B cell (primary cell): ENCODE results near the gene ADM2. TPM values are rescaled to one million over a fixed set of nuclear protein-coding genes. Genes with fewer than 3 reads are reported as not detected.
"Not testable (repeated sequence)": the region's sequence is repeated elsewhere in the genome, so short reads cannot be mapped to it uniquely, and the experiment has no call there.

Experiments
- ATAC-seq: fragments of 200-7000 bp; cut with Tn5 transposase; one replicate; pipeline ENCODE4 v1.10.0; 2021; ENCODE audit warnings: low read depth, mild to moderate bottlenecking, moderate number of reproducible peaks, moderate library complexity
- CTCF ChIA-PET: fragments of 350-600 bp; sonication (Branson Sonifier 250); formaldehyde crosslinking; loops from one replicate; lab custom pipeline; 2021; ENCODE audit warnings: antibody characterized with exemption, inconsistent platforms; lab: Charles Lee
- POLR2A ChIA-PET: fragments of 350-600 bp; sonication (Branson Sonifier 250); formaldehyde crosslinking; loops from one replicate; lab custom pipeline; 2021; ENCODE audit warnings: antibody characterized with exemption; lab: Charles Lee
- DNase-seq: peaks from one replicate; pipeline ENCODE4 v3.0.0; 2013
- H2AFZ ChIP-seq: 2 replicates; pipeline ENCODE4 v1.6.1; 2012; ENCODE audit warnings: mild to moderate bottlenecking, low read depth, low read length; ENCODE audit not compliant: insufficient read depth, poor library complexity, severe bottlenecking
- H3K27ac ChIP-seq, 2 donors: 1 replicate in 1 of 2; 2 replicates in 1 of 2; pipeline ENCODE4 v1.5.1; 2012 to 2013; ENCODE audit warnings: low read length in 2 of 2, mild to moderate bottlenecking in 2 of 2, moderate library complexity in 1 of 2
- H3K27me3 ChIP-seq, 4 experiments: fragments of 200-600 bp in 1 of 4; sonication (generic) in 1 of 4; replicated peaks in 1 of 4; 1 replicate in 2 of 4; 2 replicates in 2 of 4; pipeline versions ENCODE4 v1.6.1 to v1.7.0; 2013 to 2016; ENCODE audit warnings: low read length in 3 of 4, mild to moderate bottlenecking in 2 of 4, mixed read lengths in 1 of 4, moderate library complexity in 1 of 4; ENCODE audit not compliant: insufficient read depth in 4 of 4, control insufficient read depth in 3 of 4; ENCODE audit errors: control extremely low read depth in 1 of 4
- H3K36me3 ChIP-seq, 2 experiments: replicated peaks in 1 of 2; 1 replicate in 1 of 2; 2 replicates in 1 of 2; pipeline versions ENCODE4 v1.6.1 to v1.7.1; 2013; ENCODE audit warnings: low read length in 1 of 2; ENCODE audit not compliant: insufficient read depth in 2 of 2, control insufficient read depth in 1 of 2; ENCODE audit errors: control extremely low read depth in 1 of 2, extremely low read depth in 1 of 2
- H3K4me1 ChIP-seq, 2 donors: fragments of 200-600 bp in 1 of 2; sonication (generic) in 1 of 2; 1 replicate in 1 of 2; 2 replicates in 1 of 2; pipeline versions ENCODE4 v1.5.1 to v1.6.1; 2013 to 2017; ENCODE audit warnings: low read length in 2 of 2; ENCODE audit not compliant: control insufficient read depth in 2 of 2, insufficient read depth in 2 of 2
- H3K4me2 ChIP-seq: replicated peaks from 2 replicates; pipeline ENCODE3; 2012; ENCODE audit warnings: mild to moderate bottlenecking, low read depth, low read length; ENCODE audit not compliant: poor library complexity, severe bottlenecking
- H3K4me3 ChIP-seq, 5 experiments: fragments of 200-600 bp in 1 of 5; sonication (generic) in 1 of 5; 1 replicate in 3 of 5; 2 replicates in 2 of 5; pipeline versions ENCODE4 v1.5.1 to v1.7.0; 2011 to 2016; ENCODE audit warnings: low read length in 4 of 5, mild to moderate bottlenecking in 4 of 5, low read depth in 2 of 5, control low read depth in 1 of 5, moderate library complexity in 1 of 5; ENCODE audit not compliant: insufficient read depth in 1 of 5; ENCODE audit errors: control extremely low read depth in 1 of 5, extremely low read depth in 1 of 5
- H3K79me2 ChIP-seq: fragments of 200-600 bp; sonication (generic); one replicate; pipeline ENCODE4 v1.6.0; 2016; ENCODE audit warnings: low read length; ENCODE audit not compliant: control insufficient read depth, insufficient read depth
- H3K9ac ChIP-seq: fragments of 200-600 bp; sonication (generic); 2 replicates; pipeline ENCODE4 v1.6.1; 2017; ENCODE audit warnings: mild to moderate bottlenecking, low read length, moderate library complexity
- H3K9me3 ChIP-seq, 3 donors: one replicate each; pipeline versions ENCODE4 v1.6.1 to v1.7.1; 2013; ENCODE audit warnings: low read length in 2 of 3; ENCODE audit not compliant: control insufficient read depth in 2 of 3, insufficient read depth in 1 of 3; ENCODE audit errors: control extremely low read depth in 1 of 3
- H4K20me1 ChIP-seq: 2 replicates; pipeline ENCODE4 v1.6.0; 2012; ENCODE audit warnings: mild to moderate bottlenecking, low read length; ENCODE audit not compliant: insufficient read depth, control insufficient read depth, poor library complexity, severe bottlenecking
- H3K27ac Mint-ChIP-seq: one replicate; pipeline ENCODE4 v1.8.0; 2021; ENCODE audit warnings: mixed read lengths
- H3K27me3 Mint-ChIP-seq: one replicate; pipeline ENCODE4 v1.8.0; 2021; ENCODE audit warnings: mixed read lengths
- H3K4me1 Mint-ChIP-seq: one replicate; pipeline ENCODE4 v1.8.0; 2021; ENCODE audit warnings: mixed read lengths
- H3K4me3 Mint-ChIP-seq: one replicate; pipeline ENCODE4 v1.8.0; 2021; ENCODE audit warnings: mixed read lengths
- H3K9me3 Mint-ChIP-seq: one replicate; pipeline ENCODE4 v1.8.0; 2022; ENCODE audit warnings: mixed read lengths; ENCODE audit not compliant: insufficient read depth
- EZH2 ChIP-seq: IDR thresholded peaks from 2 replicates; pipeline ENCODE4 v1.6.1; 2012; ENCODE audit warnings: borderline replicate concordance, low read depth, mild to moderate bottlenecking, moderate library complexity, low read length; ENCODE audit not compliant: insufficient read depth, poor library complexity, severe bottlenecking
- WGBS: methylation state at CpG from one replicate; pipeline ENCODE4 v1.1.5; 2013; ENCODE audit warnings: missing lambda C conversion rate; ENCODE audit not compliant: insufficient coverage; 5-methylcytosine and 5-hydroxymethylcytosine counted together
- intact Hi-C: fragments of 100-400 bp; cut with micrococcal nuclease; formaldehyde crosslinking; loops from one replicate; pipeline ENCODE4 v1.10.0; 2022
- polyA plus RNA-seq: library from polyadenylated mRNA; depleted of rRNA; stranded (reverse); fragments of >200 nt; gene quantifications from 2 replicates; pipeline ENCODE4 v1.2.3, GENCODE V29; 2012
- total RNA-seq, 2 donors: library from RNA; stranded (reverse); fragments of 120-200 nt in 1 of 2; gene quantifications; 1 replicate in 1 of 2; 2 replicates in 1 of 2; pipeline versions ENCODE4 v1.2.3 to v1.2.4, GENCODE V29; 2013 to 2022
- TF ChIP-seq, protein P1 (sequence below): fragments of 200-600 bp; IDR thresholded peaks from one replicate; pipeline ENCODE4 v1.8.0; 2022; ENCODE audit warnings: antibody characterized with exemption, mild to moderate bottlenecking

Gene ADM2
- total and polyA plus RNA-seq, 2 donors (not counting 1 experiment from before 2014, with no cell fraction given), result 0.67 to 3.7 TPM

GRCh38 chr22:50519151-50519550 lies 37.8 kb downstream of the ADM2 start:
- H3K4me3 ChIP-seq, result no peak overlapping the region
- no peak overlapping the region for H3K27ac Mint-ChIP-seq
- no peak overlapping the region for H3K4me3 Mint-ChIP-seq
- DNase-seq (no peak), ATAC-seq (no peak)
- H3K36me3 ChIP-seq, result peaks cover 0 to 66% of the 10 kb centered on the region in 2 experiments
- H3K9ac ChIP-seq, result no peak overlapping the region
- peaks cover 83% of the 10 kb centered on the region for H3K79me2 ChIP-seq
- ChIA-PET CTCF (interaction anchor here (1.1 to 1.5 kb wide), 2 partner anchors 21 kb away, joined by 3 read pairs; no protein-coding TSS in a partner anchor), POLR2A (interaction anchor here (1.9 kb wide), 1 partner anchor 11 kb away, joined by 4 read pairs; the partner anchor contains the start of genes LMF2 and NCAPH2)
- no peaks in the 10 kb centered on the region for H3K27me3 Mint-ChIP-seq
- WGBS, result 96% methylated on average over 8 of the region's 8 CpGs
- peaks cover 49% of the 10 kb centered on the region for H4K20me1 ChIP-seq
- no peaks in the 10 kb centered on the region for H3K9me3 Mint-ChIP-seq
- no peaks in the 10 kb centered on the region for H3K9me3 ChIP-seq
- H3K4me1 ChIP-seq, result peaks cover 0 to 5% of the 10 kb centered on the region in 2 donors
- intact Hi-C loops, result no loop called here
- H3K4me2 ChIP-seq, result no peak overlapping the region
- no peak overlapping the region for H2AFZ ChIP-seq
- H3K4me1 Mint-ChIP-seq, result peaks cover 2% of the 10 kb centered on the region
- H3K27ac ChIP-seq, result no peak overlapping the region
- no peak for TF ChIP-seq EZH2
- TF ChIP-seq, protein P1, sequence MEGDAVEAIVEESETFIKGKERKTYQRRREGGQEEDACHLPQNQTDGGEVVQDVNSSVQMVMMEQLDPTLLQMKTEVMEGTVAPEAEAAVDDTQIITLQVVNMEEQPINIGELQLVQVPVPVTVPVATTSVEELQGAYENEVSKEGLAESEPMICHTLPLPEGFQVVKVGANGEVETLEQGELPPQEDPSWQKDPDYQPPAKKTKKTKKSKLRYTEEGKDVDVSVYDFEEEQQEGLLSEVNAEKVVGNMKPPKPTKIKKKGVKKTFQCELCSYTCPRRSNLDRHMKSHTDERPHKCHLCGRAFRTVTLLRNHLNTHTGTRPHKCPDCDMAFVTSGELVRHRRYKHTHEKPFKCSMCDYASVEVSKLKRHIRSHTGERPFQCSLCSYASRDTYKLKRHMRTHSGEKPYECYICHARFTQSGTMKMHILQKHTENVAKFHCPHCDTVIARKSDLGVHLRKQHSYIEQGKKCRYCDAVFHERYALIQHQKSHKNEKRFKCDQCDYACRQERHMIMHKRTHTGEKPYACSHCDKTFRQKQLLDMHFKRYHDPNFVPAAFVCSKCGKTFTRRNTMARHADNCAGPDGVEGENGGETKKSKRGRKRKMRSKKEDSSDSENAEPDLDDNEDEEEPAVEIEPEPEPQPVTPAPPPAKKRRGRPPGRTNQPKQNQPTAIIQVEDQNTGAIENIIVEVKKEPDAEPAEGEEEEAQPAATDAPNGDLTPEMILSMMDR, result no peak
- no peaks in the 10 kb centered on the region for H3K27me3 ChIP-seq

GRCh38 chr22:50520184-50520583 lies 38.8 kb downstream of the ADM2 start:
- WGBS, result 100% methylated on average over 4 of the region's 8 CpGs
- H3K27me3 ChIP-seq, H3K4me3 ChIP-seq, intact Hi-C loops, H3K27ac ChIP-seq, H3K4me1 Mint-ChIP-seq, DNase-seq, H3K4me3 Mint-ChIP-seq, H3K27me3 Mint-ChIP-seq, H3K9me3 Mint-ChIP-seq, H3K9ac ChIP-seq, H2AFZ ChIP-seq, H3K9me3 ChIP-seq, ATAC-seq, H3K27ac Mint-ChIP-seq, H3K4me2 ChIP-seq: not testable (repeated sequence)
- Histone ChIP-seq H4K20me1 (peaks cover 54% of the 10 kb centered on the region), H3K79me2 (peaks cover 82% of the 10 kb centered on the region), H3K36me3 (peaks cover 0 to 64% of the 10 kb centered on the region in 2 experiments), H3K4me1 (peaks cover 7 to 14% of the 10 kb centered on the region in 2 donors)
- POLR2A ChIA-PET, result interaction anchor here (0.7 kb wide), 1 partner anchor 11 kb away, joined by 6 read pairs; no protein-coding TSS in a partner anchor
- CTCF ChIA-PET, result interaction anchor here (1.5 kb wide), 1 partner anchor 22 kb away, joined by 3 read pairs; no protein-coding TSS in a partner anchor
